OCI-M2 (cell line): ENCODE data around the gene SHOX.
"Not testable (repeated sequence)": the region's sequence is repeated elsewhere in the genome, so short reads cannot be mapped to it uniquely, and the experiment has no call there.

Source experiments
- DNase-seq: peaks from one replicate; lab custom pipeline; 2025; ENCODE audit not compliant: unreplicated experiment; lab: John Stamatoyannopoulos, UW

Gene SHOX

DNA sequence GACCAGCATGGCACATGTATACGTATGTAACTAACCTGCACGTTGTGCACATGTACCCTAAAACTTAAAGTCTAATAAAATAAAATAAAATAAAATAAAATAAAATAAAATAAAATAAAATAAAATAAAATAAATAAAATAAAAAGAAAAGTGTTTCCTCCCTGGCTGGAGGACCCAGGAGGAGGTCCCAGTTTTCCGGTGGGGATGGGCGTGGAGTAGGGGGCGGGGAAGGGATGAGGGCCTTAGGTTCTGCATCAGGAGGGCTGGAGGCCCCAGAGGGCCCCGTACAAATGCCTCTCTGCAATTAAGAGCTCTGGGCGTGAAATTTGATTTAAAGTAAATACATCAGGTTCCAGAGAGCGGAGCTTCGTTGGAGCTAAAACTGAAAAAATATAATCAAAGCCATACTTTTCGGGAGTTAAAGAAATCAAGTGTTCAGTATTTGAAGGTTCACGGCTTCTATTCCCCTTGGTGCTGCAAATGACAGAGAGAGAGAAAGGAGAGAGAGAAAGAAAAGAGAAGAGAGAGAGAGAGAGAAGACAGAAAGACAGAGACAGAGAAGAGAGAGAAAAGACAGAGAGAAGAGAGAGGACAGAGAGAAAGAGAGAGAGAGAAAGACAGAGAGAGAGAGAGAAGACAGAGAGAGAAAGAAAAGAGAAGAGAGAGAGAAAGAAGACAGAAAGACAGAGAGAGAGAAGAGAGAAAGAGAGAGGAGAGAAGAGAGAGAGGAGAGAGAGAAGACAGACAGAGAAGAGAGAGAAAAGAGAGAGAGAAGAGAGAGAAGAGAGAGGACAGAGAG, 8.7 kb upstream of the SHOX start:
- DNase-seq = no peak

DNA sequence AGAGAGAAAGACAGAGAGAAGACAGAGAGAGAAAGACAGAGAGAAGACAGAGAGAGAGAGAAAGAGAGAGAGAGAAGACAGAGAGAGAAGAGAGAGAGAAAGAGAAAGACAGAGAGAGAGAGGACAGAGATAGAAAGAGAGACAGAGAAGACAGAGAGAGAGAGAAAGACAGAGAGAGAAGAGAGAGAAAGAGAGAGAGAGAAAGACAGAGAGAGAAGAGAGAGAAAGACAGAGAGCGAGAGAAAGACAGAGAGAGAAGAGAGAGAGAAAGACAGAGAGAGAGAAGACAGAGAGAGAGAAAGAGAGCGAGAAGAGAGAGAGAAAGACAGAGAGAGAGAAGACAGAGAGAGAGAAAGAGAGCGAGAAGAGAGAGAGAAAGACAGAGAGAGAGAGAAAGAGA, 7.8 kb upstream of the SHOX start:
- not testable (repeated sequence) for DNase-seq

DNA sequence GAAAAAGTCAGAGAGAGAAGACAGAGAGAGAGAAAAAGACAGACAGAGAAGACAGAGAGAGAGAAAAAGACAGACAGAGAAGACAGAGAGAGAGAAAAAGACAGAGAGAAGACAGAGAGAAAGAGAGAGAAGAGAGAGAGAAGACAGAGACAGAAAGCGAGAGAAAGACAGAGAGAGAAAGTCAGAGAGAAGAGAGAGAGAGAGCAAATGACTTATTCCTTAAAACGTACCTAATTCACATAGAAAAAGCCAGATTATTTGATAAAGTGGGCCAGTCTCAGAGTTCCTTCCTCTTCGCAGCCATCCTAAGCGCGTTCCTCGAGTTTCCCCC, 7.4 kb upstream of the SHOX start:
- no peak for DNase-seq

DNA sequence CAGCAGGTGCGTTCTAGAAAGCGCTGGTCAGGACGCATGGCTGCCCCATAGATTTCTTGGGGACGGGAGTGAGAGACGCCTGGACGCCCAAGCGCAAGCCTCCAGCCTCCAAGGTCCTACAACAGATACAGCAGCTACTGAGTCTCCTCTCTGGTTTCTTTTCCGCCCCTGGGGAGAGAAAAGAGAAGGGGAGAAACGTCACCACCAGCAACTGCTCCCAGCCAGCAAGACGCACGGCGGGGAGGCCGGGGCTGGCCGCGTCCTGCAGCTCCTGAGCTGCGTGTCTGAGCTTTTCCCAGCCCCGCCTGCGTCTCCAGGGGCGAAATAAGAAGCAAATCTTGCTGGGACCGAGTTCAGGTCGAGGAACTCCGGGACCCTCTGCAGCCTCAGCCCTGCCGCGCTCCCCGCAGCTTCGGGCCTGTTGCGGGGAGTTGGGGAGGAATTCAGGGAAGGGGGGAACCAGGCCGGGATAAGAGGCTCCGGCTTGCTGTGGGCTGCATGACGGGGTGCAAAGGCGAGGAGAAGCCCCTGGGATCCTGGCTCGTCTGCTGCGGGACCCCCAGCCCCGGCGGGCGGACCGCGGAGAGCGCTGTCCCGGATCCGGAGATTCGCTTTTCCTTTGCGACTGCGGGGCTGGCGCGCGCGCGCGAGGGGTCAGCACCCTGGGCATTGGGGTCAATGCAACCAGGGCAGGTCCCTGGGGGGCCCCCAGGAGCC, 6.8 kb upstream of the SHOX start:
- no peak for DNase-seq

DNA sequence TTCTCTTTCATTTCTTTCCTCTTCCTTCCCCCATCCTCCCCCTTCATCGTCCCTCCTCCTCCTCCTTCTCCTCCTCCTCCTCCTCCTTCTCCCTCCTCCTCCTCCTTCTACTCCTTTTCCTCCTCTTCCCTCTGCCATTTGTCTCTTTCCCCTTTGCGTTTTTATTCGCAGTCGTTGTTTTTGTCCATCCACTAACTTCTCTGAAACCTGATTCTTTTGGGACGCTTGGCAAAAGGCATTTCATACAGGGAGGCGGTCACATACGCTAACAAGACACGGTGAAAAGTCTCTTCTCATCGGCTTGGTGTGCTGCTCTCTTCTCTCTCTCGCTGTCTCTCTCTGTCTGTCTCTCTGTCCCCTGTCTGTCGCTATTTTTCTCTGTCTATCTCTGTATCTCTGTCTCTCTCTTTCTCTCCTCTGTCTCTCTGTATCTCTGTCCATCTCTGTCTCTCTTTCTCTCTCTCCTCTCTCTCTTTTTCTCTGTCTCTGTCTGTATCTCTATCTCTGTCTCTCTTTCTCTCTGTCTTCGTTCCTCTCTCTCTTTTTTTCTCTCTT, 5.4 kb upstream of the SHOX start:
- DNase-seq = no peak

DNA sequence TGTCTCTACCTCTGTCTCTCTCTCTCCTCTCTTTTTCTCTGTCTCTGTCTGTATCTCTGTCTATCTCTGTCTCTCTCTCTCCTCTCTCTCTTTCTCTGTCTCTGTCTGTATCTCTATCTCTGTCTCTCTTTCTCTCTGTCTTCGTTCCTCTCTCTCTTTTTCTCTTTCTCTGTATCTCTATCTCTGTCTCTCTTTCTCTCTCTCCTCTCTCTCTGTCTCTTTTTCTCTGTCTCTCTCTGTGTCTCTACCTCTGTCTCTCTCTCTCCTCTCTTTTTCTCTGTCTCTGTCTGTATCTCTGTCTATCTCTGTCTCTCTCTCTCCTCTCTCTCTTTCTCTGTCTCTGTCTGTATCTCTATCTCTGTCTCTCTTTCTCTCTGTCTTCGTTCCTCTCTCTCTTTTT, 4.5 kb upstream of the SHOX start:
- DNase-seq = not testable (repeated sequence)

DNA sequence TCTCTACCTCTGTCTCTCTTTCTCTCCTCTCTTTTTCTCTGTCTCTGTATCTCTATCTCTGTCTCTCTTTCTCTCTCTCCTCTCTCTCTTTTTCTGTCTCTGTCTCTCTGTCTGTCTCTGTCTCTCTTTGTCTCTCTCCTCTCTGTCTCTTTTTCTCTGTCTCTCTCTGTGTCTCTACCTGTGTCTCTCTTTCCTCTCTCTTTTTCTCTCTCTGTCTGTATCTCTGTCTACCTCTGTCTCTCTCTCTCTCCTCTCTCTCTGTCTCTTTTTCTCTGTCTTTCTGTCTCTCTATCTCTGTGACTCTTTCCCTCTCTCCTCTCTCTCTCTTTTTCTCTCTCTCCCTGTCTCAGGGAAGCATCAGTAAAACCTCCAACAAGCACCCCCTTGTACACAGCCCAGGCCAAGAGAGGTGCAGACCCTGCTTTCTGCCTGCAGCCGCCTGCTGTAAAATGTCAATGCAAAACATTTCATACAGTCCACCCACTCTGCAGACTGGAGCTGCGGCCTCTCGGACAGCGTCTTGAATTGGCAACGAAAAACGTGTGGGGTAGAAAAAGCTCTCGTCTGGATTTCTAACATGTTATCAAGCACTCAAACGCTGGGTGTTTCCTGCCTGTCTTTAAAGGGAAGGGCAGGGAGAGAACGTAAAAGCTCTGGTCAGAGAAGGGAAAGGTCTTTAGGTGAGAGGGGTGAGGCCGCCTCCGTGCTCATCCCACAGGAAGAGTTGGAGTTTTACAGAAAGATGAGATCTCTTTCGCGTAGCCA, 3.7 kb upstream of the SHOX start:
- DNase-seq = no peak

DNA sequence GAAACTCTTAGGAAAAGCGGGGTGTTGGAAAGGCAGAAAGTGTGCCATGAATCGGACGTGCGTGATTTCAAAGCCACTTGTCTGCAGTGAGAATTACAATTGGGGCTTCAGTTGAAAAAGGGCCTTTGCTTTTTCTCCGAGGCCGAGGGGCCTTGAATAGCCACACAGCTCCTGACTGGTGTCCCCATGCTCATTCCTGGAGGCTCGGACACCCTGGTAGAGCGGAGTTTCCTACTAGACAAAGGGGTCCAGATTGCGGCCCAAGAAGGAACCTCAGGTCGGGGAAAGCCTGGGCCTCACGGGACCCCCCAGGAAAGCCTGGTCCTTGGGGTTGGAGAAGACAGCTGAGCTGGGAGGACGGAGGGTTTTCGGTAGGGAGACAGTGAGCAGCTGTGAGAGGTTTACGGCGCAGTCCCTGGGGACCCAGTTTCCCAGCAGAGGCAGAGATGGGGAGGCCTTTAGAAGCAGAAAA, 3.0 kb upstream of the SHOX start:
- DNase-seq = no peak

DNA sequence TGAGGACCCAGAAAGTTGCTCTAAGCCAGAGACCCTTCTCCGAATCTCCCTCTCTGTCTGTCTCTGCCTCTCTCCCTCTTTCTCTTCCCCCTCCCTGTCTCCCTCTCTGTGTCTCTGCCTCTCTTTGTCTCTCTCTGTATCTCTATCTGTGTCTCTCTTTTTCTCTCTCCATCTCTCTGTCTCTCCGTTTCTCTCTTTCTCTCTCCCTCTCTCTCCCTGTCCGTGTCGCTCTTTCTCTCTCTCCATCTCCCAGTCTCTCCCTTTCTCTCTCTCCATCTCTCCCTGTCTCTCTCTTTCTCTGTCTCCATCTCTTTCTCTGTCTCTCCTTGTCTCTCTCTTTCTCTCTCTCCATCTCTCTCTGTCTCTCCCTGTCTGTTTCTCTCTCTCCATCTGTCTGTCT, 2.6 kb upstream of the SHOX start:
- no peak for DNase-seq

DNA sequence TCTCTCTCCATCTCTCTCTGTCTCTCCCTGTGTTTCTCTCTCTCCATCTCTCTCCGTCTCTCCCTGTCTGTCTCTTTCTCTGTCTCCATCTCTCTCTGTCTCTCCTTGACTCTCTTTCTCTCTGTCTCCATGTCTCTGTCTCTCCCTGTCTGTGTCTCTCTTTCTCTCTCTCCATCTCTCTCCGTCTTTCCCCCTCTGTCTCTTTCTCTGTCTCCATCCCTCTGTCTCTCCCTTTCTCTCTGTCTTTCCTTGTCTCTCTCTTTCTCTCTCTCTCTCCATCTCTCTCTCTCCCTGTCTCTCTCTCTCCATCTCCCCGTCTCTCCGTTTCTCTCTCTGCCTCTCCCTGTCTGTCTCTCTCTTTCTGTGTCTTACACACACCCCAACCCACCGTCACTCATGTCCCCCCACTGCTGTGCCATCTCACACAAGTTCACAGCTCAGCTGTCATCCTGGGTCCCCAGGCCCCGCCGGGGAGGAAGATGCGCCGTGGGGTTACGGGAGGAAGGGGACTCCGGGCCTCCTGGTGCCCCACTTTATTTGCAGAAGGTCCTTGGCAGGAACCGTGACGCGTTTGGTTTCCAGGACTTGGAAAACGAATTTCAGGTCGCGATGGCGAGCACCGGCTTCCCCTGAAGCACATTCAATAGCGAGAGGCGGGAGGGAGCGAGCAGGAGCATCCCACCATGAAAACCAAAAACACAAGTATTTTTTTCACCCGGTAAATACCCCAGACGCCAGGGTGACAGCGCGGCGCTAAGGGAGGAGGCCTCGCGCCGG, 1.2 kb upstream of the SHOX start:
- no peak for DNase-seq

DNA sequence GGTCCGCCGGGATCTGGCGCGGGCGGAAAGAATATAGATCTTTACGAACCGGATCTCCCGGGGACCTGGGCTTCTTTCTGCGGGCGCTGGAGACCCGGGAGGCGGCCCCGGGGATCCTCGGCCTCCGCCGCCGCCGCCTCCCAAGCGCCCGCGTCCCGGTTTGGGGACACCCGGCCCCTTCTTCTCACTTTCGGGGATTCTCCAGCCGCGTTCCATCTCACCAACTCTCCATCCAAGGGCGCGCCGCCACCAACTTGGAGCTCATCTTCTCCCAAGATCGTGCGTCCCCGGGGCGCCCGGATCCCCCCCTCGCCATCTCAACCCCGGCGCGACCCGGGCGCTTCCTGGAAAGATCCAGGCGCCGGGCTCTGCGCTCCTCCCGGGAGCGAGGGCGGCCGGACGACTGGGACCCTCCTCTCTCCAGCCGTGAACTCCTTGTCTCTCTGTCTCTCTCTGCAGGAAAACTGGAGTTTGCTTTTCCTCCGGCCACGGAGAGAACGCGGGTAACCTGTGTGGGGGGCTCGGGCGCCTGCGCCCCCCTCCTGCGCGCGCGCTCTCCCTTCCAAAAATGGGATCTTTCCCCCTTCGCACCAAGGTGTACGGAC, 482 bp upstream of the SHOX start:
- DNase-seq = no peak

DNA sequence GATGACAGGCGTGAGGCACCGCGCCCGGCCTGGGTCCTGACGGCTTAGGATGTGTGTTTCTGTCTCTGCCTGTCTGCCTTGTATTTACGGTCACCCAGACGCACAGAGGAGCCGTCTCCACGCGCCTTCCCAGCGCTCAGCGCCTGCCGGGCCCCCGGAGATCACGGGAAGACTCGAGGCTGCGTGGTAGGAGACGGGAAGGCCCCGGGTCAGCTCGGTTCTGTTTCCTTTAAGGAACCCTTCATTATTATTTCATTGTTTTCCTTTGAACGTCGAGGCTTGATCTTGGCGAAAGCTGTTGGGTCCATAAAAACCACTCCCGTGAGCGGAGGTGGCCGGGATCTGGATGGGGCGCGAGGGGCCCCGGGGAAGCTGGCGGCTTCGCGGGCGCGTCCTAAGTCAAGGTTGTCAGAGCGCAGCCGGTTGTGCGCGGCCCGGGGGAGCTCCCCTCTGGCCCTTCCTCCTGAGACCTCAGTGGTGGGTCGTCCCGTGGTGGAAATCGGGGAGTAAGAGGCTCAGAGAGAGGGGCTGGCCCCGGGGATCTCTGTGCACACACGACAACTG, 1.3 kb downstream of the SHOX start:
- DNase-seq = no peak

DNA sequence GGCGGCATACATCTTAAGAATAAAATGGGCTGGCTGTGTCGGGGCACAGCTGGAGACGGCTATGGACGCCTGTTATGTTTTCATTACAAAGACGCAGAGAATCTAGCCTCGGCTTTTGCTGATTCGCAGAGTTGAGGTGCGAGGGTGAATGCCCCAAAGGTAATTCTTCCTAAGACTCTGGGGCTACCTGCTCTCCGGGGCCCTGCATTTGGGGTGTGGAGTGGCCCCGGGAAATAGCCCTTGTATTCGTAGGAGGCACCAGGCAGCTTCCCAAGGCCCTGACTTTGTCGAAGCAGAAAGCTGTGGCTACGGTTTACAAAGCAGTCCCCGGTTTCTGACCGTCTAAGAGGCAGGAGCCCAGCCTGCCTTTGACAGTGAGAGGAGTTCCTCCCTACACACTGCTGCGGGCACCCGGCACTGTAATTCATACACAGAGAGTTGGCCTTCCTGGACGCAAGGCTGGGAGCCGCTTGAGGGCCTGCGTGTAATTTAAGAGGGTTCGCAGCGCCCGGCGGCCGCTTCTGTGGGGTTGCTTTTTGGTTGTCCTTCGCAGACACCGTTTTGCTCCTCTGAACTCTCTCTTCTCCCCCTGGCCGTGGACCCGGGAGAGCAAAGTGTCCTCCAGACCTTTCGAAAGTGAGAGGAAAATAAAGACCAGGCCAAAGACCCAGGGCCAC, 1.9 kb downstream of the SHOX start:
- no peak for DNase-seq

DNA sequence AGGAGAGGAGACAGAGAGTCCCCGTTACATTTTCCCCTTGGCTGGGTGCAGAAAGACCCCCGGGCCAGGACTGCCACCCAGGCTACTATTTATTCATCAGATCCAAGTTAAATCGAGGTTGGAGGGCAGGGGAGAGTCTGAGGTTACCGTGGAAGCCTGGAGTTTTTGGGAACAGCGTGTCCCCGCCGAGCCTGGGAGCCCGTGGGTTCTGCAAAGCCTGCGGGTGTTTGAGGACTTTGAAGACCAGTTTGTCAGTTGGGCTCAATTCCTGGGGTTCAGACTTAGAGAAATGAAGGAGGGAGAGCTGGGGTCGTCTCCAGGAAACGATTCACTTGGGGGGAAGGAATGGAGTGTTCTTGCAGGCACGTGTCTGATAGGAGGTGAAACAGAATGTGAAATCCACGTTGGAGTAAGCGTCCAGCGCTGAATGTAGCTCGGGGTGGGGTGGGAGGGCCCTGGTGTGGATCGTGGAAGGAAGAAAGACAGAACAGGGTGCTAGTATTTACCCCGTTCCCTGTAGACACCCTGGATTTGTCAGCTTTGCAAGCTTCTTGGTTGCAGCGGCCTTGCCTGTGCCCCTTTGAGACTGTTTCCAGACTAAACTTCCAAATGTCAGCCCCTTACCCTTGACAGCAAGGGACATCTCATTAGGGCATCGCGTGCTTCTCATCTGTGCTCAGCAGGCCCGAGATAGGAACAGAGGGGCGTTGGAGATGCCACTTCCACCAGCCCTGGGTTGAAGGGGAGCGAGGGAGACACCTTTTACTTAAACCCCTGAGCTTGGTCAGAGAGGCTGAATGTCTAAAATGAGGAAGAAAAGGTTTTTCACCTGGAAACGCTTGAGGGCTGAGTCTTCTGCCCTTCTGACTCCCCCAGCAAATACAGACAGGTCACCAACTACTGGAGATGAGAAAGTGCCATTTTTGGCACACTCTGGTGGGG, 2.7 kb downstream of the SHOX start:
- no peak for DNase-seq

DNA sequence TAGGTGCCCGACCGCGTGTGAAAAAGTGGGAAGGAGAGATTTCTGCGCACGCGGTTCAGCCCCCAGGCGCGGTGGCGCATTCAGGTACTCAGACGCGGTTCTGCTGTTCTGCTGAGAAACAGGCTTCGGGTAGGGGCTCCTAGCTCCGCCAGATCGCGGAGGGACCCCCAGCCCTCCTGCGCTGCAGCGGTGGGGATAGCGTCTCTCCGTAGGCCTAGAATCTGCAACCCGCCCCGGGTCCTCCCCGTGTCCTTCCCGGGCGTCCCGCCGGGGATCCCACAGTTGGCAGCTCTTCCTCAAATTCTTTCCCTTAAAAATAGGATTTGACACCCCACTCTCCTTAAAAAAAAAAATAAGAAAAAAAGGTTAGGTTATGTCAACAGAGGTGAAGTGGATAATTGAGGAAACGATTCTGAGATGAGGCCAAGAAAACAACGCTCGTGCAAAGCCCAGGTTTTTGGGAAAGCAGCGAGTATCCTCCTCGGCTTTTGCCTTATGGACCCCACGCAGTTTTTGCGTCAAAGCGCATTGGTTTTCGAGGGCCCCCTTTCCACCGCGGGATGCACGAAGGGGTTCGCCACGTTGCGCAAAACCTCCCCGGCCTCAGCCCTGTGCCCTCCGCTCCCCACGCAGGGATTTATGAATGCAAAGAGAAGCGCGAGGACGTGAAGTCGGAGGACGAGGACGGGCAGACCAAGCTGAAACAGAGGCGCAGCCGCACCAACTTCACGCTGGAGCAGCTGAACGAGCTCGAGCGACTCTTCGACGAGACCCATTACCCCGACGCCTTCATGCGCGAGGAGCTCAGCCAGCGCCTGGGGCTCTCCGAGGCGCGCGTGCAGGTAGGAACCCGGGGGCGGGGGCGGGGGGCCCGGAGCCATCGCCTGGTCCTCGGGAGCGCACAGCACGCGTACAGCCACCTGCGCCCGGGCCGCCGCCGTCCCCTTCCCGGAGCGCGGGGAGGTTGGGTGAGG, 3.7 kb downstream of the SHOX start:
- no peak for DNase-seq

DNA sequence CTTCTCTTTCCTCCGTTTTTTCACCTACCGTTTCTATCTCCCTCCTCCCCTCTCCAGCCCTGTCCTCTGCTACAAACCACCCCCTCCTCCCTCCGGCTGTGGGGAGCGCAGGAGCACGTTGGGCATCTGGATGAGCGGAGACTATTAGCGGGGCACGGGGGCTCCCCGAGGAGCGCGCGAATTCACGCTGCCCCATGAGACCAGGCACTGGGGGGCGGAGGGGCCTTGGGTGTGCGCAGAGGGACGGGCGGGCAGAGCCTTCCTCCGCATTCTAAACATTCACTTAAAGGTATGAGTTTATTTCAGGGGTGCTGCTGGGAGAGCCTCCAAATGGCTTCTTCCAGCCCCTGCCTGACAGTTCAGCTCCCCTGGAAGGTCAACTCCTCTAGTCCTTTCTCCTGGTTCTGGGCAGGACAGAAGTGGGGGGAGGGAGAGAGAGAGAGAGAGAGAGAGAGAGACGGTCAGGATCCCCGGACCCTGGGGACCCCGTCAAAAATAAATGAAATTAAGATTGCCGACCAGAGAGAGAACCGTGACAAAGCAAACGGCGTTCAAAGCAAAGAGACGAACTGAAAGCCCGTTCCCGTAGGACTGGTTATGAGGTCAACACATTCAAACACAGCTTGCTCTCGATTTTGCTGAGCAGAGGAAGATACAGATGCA, 5.0 kb downstream of the SHOX start:
- DNase-seq = no peak
